DOHH2 (cell line): ENCODE measurements around the gene SESTD1.

Experiments
- H3F3A ChIP-seq: fragments of 200-600 bp; sonication (generic), shearing (Covaris generic); 2 replicates; pipeline ENCODE4 v1.6.0; 2016; ENCODE audit warnings: antibody characterized with exemption, mild to moderate bottlenecking; ENCODE audit not compliant: control insufficient read depth, insufficient read depth
- H3K27ac ChIP-seq: fragments of 200-600 bp; sonication (generic); 2 replicates; pipeline ENCODE4 v1.5.1; 2014; ENCODE audit warnings: low read depth, mild to moderate bottlenecking, low read length, moderate library complexity
- H3K27me3 ChIP-seq: fragments of 200-600 bp; sonication (generic); 2 replicates; pipeline ENCODE4 v1.6.1; 2014; ENCODE audit warnings: mild to moderate bottlenecking, low read length, mixed read lengths; ENCODE audit not compliant: control insufficient read depth
- H3K36me3 ChIP-seq: fragments of 200-600 bp; sonication (generic); 2 replicates; pipeline ENCODE4 v1.6.1; 2014; ENCODE audit warnings: mild to moderate bottlenecking, low read length, moderate library complexity, mixed read lengths; ENCODE audit not compliant: control insufficient read depth
- H3K4me1 ChIP-seq: fragments of 200-600 bp; sonication (generic); 2 replicates; pipeline ENCODE4 v1.6.1; 2014; ENCODE audit warnings: mild to moderate bottlenecking, low read length, mixed read lengths; ENCODE audit not compliant: control insufficient read depth
- H3K4me2 ChIP-seq: fragments of 200-600 bp; sonication (generic); 2 replicates; pipeline ENCODE4 v1.6.0; 2014; ENCODE audit warnings: mild to moderate bottlenecking, low read length, moderate library complexity
- H3K4me3 ChIP-seq: fragments of 200-600 bp; sonication (generic); 2 replicates; pipeline ENCODE4 v1.5.1; 2014; ENCODE audit warnings: mild to moderate bottlenecking, low read length, mixed read lengths
- H3K79me2 ChIP-seq: fragments of 200-600 bp; sonication (generic); 2 replicates; pipeline ENCODE4 v1.6.1; 2014; ENCODE audit warnings: mild to moderate bottlenecking, low read length, mixed read lengths; ENCODE audit not compliant: control insufficient read depth
- H3K9me2 ChIP-seq: fragments of 200-600 bp; sonication (generic); replicated peaks from 2 replicates; pipeline ENCODE4 v1.6.1; 2014; ENCODE audit warnings: mild to moderate bottlenecking, low read length, mixed read lengths; ENCODE audit not compliant: control insufficient read depth
- H3K9me3 ChIP-seq: fragments of 200-600 bp; sonication (generic); 2 replicates; pipeline ENCODE4 v1.6.1; 2014; ENCODE audit warnings: antibody characterized with exemption, low read length, mixed read lengths; ENCODE audit not compliant: control insufficient read depth, insufficient read depth
- H4K20me1 ChIP-seq: fragments of 200-600 bp; sonication (generic); 2 replicates; pipeline ENCODE4 v1.6.0; 2014; ENCODE audit warnings: low read depth, mild to moderate bottlenecking, antibody characterized with exemption, low read length, moderate library complexity; ENCODE audit not compliant: control insufficient read depth, insufficient read depth
- EZH2phosphoT487 ChIP-seq: fragments of 200-600 bp; sonication (generic); IDR thresholded peaks from 2 replicates; pipeline ENCODE4 v1.6.1; 2017; ENCODE audit warnings: borderline replicate concordance, mild to moderate bottlenecking, antibody characterized with exemption, low read length, moderate library complexity, mixed read lengths
- TF ChIP-seq, protein P1 (sequence below): fragments of 200-600 bp; sonication (generic); IDR thresholded peaks from one replicate; pipeline ENCODE4 v1.5.1; 2014; ENCODE audit warnings: antibody characterized with exemption, mild to moderate bottlenecking, low read depth, low read length; ENCODE audit not compliant: poor library complexity, severe bottlenecking

The SESTD1 gene

DNA sequence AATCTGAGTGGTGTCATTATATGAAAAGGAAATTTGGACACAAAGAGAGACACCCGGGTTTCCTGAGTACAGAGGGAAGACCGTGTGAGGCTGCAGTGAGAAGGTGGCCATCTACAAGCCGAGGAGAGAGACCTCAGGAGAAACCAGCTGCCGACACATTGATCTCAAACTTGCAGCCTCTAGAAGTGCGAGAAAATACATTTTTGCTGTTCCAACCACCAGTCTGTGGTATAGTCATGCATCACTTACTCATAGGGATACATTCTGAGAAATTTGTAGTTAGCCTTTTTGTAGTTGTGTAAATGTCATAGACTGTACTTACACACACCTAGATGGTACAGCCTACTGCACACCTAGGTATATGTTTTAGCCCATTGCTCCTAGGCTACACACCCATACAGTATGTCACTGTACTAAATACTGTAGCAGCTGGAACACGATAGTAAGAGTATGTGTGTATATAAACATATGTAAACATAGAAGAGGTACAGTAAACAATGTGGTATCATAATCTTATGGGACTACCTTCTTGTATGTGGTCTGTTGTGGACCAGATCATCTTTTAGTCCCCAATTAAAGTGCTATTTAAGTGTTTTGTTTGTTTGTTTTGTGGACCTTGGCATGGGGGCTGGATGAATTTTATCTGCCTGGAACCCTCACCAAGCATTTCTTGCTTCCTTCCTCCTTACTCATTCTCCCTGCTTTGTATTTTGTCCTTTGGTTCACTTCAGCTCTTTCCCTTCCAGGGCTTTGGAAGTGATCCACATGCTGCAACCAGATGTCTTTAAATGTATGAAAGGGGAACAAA is 38.3 kb upstream of the SESTD1 start:
- Histone ChIP-seq H3K79me2 (no peaks in the 10 kb centered on the region), H3K4me3 (no peak overlapping the region), H3K9me3 (no peaks in the 10 kb centered on the region), H3K4me1 (no peaks in the 10 kb centered on the region), H3K9me2 (no peaks in the 10 kb centered on the region), H3F3A (no peaks in the 10 kb centered on the region), H3K36me3 (no peaks in the 10 kb centered on the region), H4K20me1 (no peaks in the 10 kb centered on the region), H3K27ac (no peak overlapping the region), H3K27me3 (no peaks in the 10 kb centered on the region), H3K4me2 (no peak overlapping the region)
- TF ChIP-seq, protein P1, sequence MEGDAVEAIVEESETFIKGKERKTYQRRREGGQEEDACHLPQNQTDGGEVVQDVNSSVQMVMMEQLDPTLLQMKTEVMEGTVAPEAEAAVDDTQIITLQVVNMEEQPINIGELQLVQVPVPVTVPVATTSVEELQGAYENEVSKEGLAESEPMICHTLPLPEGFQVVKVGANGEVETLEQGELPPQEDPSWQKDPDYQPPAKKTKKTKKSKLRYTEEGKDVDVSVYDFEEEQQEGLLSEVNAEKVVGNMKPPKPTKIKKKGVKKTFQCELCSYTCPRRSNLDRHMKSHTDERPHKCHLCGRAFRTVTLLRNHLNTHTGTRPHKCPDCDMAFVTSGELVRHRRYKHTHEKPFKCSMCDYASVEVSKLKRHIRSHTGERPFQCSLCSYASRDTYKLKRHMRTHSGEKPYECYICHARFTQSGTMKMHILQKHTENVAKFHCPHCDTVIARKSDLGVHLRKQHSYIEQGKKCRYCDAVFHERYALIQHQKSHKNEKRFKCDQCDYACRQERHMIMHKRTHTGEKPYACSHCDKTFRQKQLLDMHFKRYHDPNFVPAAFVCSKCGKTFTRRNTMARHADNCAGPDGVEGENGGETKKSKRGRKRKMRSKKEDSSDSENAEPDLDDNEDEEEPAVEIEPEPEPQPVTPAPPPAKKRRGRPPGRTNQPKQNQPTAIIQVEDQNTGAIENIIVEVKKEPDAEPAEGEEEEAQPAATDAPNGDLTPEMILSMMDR: no peak
- no peak for TF ChIP-seq EZH2phosphoT487

- H3K9me2 ChIP-seq: no peaks in the 10 kb centered on the region
- H3K4me1 ChIP-seq: no peaks in the 10 kb centered on the region
- H3K27me3 ChIP-seq: no peaks in the 10 kb centered on the region
- no peaks in the 10 kb centered on the region for H3K79me2 ChIP-seq
- no peaks in the 10 kb centered on the region for H3K36me3 ChIP-seq
- no peak overlapping the region for H3K27ac ChIP-seq
- no peaks in the 10 kb centered on the region for H4K20me1 ChIP-seq
- TF ChIP-seq, protein P1: no peak
- no peak for TF ChIP-seq EZH2phosphoT487
- no peak overlapping the region for H3K4me2 ChIP-seq
- no peaks in the 10 kb centered on the region for H3K9me3 ChIP-seq
- H3K4me3 ChIP-seq: no peak overlapping the region
- H3F3A ChIP-seq: no peaks in the 10 kb centered on the region
These were observed 37.5 kb upstream of the SESTD1 start for GRCh38 chr2:179302149-179302548.

DNA sequence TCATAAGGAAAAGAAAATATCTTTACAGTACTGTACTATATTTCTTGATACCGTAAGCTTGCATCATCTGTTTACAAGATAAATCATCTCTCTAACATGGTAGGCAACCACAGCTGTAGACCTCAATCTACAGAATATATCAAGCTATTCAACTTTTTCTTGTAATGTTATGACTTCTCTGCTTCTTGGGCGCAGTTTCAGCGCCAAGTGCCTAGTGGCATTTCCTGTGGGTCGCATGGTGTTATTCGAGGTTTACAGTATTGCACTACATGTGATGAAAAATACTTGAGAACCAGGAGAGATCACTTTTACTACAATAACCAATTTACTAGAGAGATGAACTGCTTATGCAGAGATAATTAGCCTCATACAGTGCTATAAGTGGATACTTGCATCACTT is 34.0 kb upstream of the SESTD1 start:
- no peaks in the 10 kb centered on the region for H3K9me2 ChIP-seq
- H4K20me1 ChIP-seq: no peaks in the 10 kb centered on the region
- H3K36me3 ChIP-seq: no peaks in the 10 kb centered on the region
- H3K27ac ChIP-seq: no peak overlapping the region
- no peaks in the 10 kb centered on the region for H3F3A ChIP-seq
- H3K4me3 ChIP-seq: no peak overlapping the region
- no peak overlapping the region for H3K4me2 ChIP-seq
- no peaks in the 10 kb centered on the region for H3K4me1 ChIP-seq
- H3K9me3 ChIP-seq: no peaks in the 10 kb centered on the region
- H3K27me3 ChIP-seq: no peaks in the 10 kb centered on the region
- no peaks in the 10 kb centered on the region for H3K79me2 ChIP-seq
- TF ChIP-seq, protein P1: no peak
- TF ChIP-seq EZH2phosphoT487: no peak
